Thoracic aorta (tissue), 2 donors: ENCODE results near the gene MBD5. TPM values are rescaled to one million over a fixed set of nuclear protein-coding genes. Genes with fewer than 3 reads are reported as not detected.

Experiments
- ATAC-seq: fragments of 150-250 bp; one replicate; pipeline ENCODE4 v1.8.0; 2017; ENCODE audit warnings: low read depth; ENCODE audit not compliant: insufficient number of reproducible peaks, low FRiP score
- DNase-seq: peaks from one replicate; pipeline ENCODE4 v3.0.0-alpha.2; 2020; ENCODE audit warnings: low spot score
- H3K27ac ChIP-seq, 2 donors: fragments of 200-600 bp; sonication (generic); 1 replicate in 1 of 2; 2 replicates in 1 of 2; pipeline ENCODE4 v1.5.1; 2016; ENCODE audit warnings: mild to moderate bottlenecking in 2 of 2, moderate library complexity in 2 of 2
- H3K27me3 ChIP-seq: fragments of 200-600 bp; sonication (generic); replicated peaks from 2 replicates; pipeline ENCODE4 v1.6.0; 2016; ENCODE audit warnings: mild to moderate bottlenecking; ENCODE audit not compliant: insufficient read depth
- H3K36me3 ChIP-seq: fragments of 200-600 bp; sonication (generic); one replicate; pipeline ENCODE4 v1.5.1; 2016
- H3K4me1 ChIP-seq, 2 donors: fragments of 200-600 bp; sonication (generic); 1 replicate in 1 of 2; 2 replicates in 1 of 2; pipeline versions ENCODE4 v1.5.1 to v1.6.0; 2016; ENCODE audit warnings: low read depth in 2 of 2, mild to moderate bottlenecking in 1 of 2; ENCODE audit not compliant: control insufficient read depth in 1 of 2
- H3K4me3 ChIP-seq: fragments of 200-600 bp; sonication (generic); 2 replicates; pipeline ENCODE4 v1.5.1; 2016; ENCODE audit warnings: mild to moderate bottlenecking
- H3K9me3 ChIP-seq: fragments of 200-600 bp; sonication (generic); 2 replicates; pipeline ENCODE4 v1.5.1; 2016
- CTCF ChIP-seq: fragments of 200-600 bp; sonication (generic); IDR thresholded peaks from one replicate; pipeline ENCODE4 v1.5.1; 2019; ENCODE audit warnings: antibody characterized with exemption
- total RNA-seq, 2 donors: library from RNA; depleted of rRNA; stranded (reverse); fragments of >200 nt; gene quantifications; one replicate each; pipeline versions ENCODE4 v1.1.0 to v1.2.3, GENCODE V29; 2016

Gene MBD5
- total RNA-seq, 2 donors from 2014 or later, result 35.1 to 50.3 TPM

GRCh38 chr2:148545390-148546256 is 524.7 kb downstream of the MBD5 start:
- DNase-seq (no peak), ATAC-seq (no peak)
- no peak overlapping the region for H3K27ac ChIP-seq
- H3K4me3 ChIP-seq, result no peak overlapping the region
- no peaks in the 10 kb centered on the region for H3K9me3 ChIP-seq
- H3K27me3 ChIP-seq, result no peaks in the 10 kb centered on the region
- no peak for TF ChIP-seq CTCF
- H3K4me1 ChIP-seq, result no peaks in the 10 kb centered on the region
- H3K36me3 ChIP-seq, result no peaks in the 10 kb centered on the region

DNA sequence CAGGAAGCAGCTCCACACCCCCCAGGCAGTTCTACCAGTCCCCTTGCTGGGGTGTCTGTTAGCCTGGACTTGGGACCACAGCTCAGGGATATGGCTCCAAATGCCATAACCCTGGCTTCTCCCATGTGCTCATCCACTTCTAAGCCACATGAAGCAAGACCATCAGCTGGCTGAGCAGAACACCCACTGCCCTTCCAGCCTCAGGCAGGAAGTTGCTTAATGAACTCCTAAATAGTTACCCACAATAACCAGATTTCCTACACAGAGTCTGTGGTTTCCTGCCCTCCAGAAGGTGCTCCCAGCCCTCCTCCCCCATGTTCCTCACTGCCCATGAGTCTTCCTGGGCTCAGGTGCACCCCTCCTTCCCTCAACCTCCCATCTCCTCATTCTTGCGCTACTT is 525.4 kb downstream of the MBD5 start:
- Histone ChIP-seq H3K27me3 (no peaks in the 10 kb centered on the region), H3K27ac (no peak overlapping the region), H3K4me3 (no peak overlapping the region), H3K4me1 (no peaks in the 10 kb centered on the region), H3K9me3 (no peaks in the 10 kb centered on the region), H3K36me3 (no peaks in the 10 kb centered on the region)
- no peak for ATAC-seq
- DNase-seq, result no peak
- no peak for TF ChIP-seq CTCF

DNA sequence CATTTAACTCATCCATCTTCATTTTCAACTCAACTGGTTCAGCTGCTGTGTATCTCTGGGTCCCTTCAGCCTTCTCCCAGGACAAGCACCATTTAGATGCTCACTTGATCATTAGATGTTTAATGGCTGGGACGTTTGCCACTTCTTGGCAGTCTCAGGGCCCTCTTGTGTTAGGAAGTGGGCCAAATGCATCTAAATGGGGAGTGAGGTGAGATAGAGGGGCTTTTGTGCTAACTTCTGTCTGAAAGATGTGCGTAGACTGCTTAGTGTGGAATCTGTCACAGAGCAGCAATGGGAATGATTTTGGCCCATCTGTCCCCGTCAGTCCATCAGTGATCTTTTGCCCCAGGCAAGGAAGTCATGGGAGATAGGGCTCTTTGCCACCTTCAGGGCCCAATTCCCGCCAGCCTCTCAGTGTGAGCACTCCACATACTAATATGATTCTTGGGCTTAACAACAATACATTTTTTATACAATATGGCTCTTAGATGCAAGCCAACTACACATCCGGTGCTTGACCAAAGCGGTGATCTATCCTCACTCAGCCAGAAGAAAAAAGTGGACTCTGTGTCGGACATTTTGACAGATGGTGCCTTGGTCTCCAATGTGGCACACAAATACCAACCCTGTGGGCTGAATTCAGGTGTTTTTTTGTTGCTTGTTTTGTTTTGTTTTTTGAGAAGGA is 528.0 kb downstream of the MBD5 start:
- Histone ChIP-seq H3K4me1 (no peaks in the 10 kb centered on the region), H3K27ac (no peak overlapping the region), H3K9me3 (no peaks in the 10 kb centered on the region), H3K4me3 (no peak overlapping the region), H3K36me3 (no peaks in the 10 kb centered on the region), H3K27me3 (no peaks in the 10 kb centered on the region)
- no peak for TF ChIP-seq CTCF
- DNase-seq (no peak), ATAC-seq (no peak)

DNA sequence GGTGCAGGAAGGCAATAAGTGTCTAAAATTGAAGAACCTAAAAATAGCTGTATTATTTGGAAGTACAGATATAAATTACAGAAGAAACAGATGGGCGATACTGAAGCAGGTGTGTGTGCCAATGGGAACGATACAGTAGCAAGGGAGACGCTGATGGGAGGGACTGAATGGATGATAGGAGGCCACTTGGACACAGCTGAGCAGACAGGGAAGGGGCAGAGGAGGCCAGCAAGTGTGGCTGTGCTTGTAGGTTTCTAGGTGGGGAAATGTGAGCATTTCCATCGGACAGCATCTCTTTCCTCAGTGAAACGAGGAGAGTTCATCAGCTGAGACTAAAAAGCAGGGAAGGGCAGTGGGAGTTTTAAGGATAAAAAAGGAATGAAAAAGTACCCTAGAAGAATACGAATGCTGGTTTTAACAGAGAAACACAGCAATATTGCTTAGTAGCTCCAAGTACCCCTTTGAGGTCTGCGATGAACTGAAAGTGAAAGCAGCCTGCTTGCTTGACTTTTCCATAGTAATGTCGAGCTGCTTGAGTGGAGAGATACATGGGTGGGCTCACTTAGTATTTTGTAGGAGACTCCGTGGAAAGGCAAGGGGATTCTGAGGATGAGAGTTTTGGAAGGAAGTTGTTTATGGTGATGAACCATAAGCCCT is 531.9 kb downstream of the MBD5 start:
- no peak for TF ChIP-seq CTCF
- peak overlapping the region; percentile 59 for H3K4me3 ChIP-seq
- no peaks in the 10 kb centered on the region for H3K4me1 ChIP-seq
- H3K27ac ChIP-seq, result no peak overlapping the region
- no peaks in the 10 kb centered on the region for H3K27me3 ChIP-seq
- H3K36me3 ChIP-seq, result no peaks in the 10 kb centered on the region
- ATAC-seq, result no peak
- DNase-seq, result no peak
- H3K9me3 ChIP-seq, result no peaks in the 10 kb centered on the region

DNA sequence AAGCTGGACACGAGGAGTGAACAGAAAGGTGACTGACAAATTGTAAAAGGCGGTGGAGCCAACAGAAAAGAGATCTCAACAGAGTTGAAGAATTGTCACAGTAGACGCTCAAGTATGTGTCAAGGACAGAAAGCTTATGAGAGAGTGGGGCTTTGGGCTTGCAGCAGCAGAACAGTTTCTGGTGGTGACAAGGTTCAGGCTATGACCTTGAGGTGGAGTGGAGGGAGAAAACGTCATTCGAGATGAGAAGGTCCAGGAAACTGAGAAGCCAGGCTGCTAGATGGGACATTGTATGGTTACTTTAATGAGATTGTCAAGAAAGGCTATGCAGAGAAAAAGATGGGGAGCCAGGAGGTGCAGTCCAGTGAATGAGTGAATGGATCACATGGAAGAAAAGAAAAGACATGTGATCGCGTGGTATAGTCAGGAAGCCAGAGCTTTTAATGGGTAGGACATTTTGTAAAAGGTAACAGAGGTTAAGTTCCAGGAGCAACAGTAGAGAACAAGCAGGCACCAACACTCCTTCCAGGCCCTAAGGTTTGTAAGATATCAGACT is 532.5 kb downstream of the MBD5 start:
- H3K4me3 ChIP-seq, result peak overlapping the region; percentile 59
- no peak overlapping the region for H3K27ac ChIP-seq
- H3K4me1 ChIP-seq, result no peaks in the 10 kb centered on the region
- H3K27me3 ChIP-seq, result no peaks in the 10 kb centered on the region
- ATAC-seq, result no peak
- no peaks in the 10 kb centered on the region for H3K9me3 ChIP-seq
- DNase-seq, result no peak
- no peak for TF ChIP-seq CTCF
- H3K36me3 ChIP-seq, result no peaks in the 10 kb centered on the region
